Stimulated activated naive CD8-positive, alpha-beta T cell treated with anti-CD3 and anti-CD28 coated beads, Interleukin-15, Interleukin-2, amounts not matched to agents 100 ng/mL and 50 ng/mL, for 24 hours (primary cell): Measurements from ENCODE around the gene ANKLE2.

Source experiments
- H3K27ac Mint-ChIP-seq: one replicate; pipeline ENCODE4 v1.8.0; 2021; ENCODE audit warnings: mild to moderate bottlenecking, mixed read lengths
- H3K27me3 Mint-ChIP-seq: one replicate; pipeline ENCODE4 v1.8.0; 2021; ENCODE audit warnings: mixed read lengths
- H3K36me3 Mint-ChIP-seq: one replicate; pipeline ENCODE4 v1.8.0; 2021; ENCODE audit warnings: low read depth, mixed read lengths
- H3K4me1 Mint-ChIP-seq: one replicate; pipeline ENCODE4 v1.8.0; 2021; ENCODE audit warnings: low read depth, mixed read lengths
- H3K4me3 Mint-ChIP-seq: one replicate; pipeline ENCODE4 v1.8.0; 2021; ENCODE audit warnings: mild to moderate bottlenecking, mixed read lengths
- H3K9me3 Mint-ChIP-seq: one replicate; pipeline ENCODE4 v1.8.0; 2021; ENCODE audit warnings: mixed read lengths

The ANKLE2 gene

DNA sequence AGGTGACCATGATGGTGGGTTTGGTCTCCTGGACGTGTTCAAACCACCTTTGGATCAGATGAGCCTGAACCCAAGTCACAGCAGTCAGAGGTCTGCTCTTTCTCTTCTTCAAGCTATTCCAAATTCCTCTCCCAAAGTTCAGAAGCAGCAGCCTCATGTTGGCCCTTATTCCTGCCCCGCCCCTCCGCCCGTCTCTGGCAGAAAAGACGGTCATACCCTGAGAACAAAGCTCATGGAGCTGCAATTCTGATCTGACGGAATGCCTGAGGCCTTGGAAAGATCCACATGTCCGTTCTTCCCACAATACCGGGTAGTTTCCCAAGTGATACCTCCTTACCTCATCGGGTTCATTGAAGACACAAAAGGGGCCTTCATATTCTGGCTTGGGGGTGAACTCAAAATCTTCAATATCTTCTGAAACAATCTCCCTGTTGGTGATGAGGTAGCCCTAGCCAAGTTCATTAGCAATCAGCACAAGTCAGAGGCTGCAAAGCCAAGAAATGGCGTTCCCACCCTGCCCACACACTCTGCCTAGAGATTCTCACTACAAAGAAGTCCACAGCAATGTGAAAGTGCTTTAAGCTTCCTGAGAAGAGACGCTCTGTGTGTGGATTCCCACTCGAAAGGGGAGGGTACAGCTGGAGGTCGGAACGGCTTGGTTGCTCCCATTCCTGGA is 85.7 kb downstream of the ANKLE2 start:
- H3K9me3 Mint-ChIP-seq, result no peaks in the 10 kb centered on the region
- no peak overlapping the region for H3K4me3 Mint-ChIP-seq
- H3K36me3 Mint-ChIP-seq, result peaks cover 79% of the 10 kb centered on the region
- H3K27me3 Mint-ChIP-seq, result no peaks in the 10 kb centered on the region
- no peaks in the 10 kb centered on the region for H3K4me1 Mint-ChIP-seq
- H3K27ac Mint-ChIP-seq, result no peak overlapping the region
